Stimulated activated CD8-positive, alpha-beta memory T cell treated with anti-CD3 and anti-CD28 coated beads, Interleukin-4, amount 100 ng/mL, for 4 hours (primary cell): Measurements from ENCODE around the gene E2F4.

Experiments
- DNase-seq, 2 donors: peaks; one replicate each; pipeline ENCODE4 v3.0.0-alpha.2; 2020; ENCODE audit warnings: low read depth in 2 of 2, low spot score in 1 of 2

E2F4 gene

GRCh38 chr16:67157106-67157748 is 34.7 kb upstream of the E2F4 start:
- no peak for DNase-seq

- DNase-seq: no peak
Observed at GRCh38 chr16:67157892-67158635, 33.9 kb upstream of the E2F4 start.

- peak; percentile 57 to 58 for DNase-seq
Observed at GRCh38 chr16:67158637-67159600, 33.0 kb upstream of the E2F4 start.

- DNase-seq: no peak
Observed at GRCh38 chr16:67161595-67162058, 30.3 kb upstream of the E2F4 start.

GRCh38 chr16:67162506-67163163 is 29.3 kb upstream of the E2F4 start:
- DNase-seq: no peak

GRCh38 chr16:67163164-67163998 is 28.6 kb upstream of the E2F4 start:
- no peak for DNase-seq

GRCh38 chr16:67163999-67164558 is 27.9 kb upstream of the E2F4 start:
- no peak for DNase-seq

GRCh38 chr16:67164599-67165061 is 27.3 kb upstream of the E2F4 start, which contains the start of gene HSF4:
Gene HSF4, plus strand, starts transcription at chr16:67164745. Its CDS starts 67 bp downstream, at chr16:67164812.
- DNase-seq: no peak

GRCh38 chr16:67165121-67166078 is 26.6 kb upstream of the E2F4 start:
- no peak for DNase-seq

GRCh38 chr16:67166110-67166547 is 25.8 kb upstream of the E2F4 start:
- no peak for DNase-seq

GRCh38 chr16:67166598-67167168 is 25.3 kb upstream of the E2F4 start:
- no peak for DNase-seq

GRCh38 chr16:67167588-67167987 is 24.4 kb upstream of the E2F4 start:
- DNase-seq: no peak

GRCh38 chr16:67169011-67169451 is 22.9 kb upstream of the E2F4 start:
- no peak for DNase-seq

- DNase-seq: no peak
Observed at GRCh38 chr16:67169642-67170167, 22.2 kb upstream of the E2F4 start.

GRCh38 chr16:67170168-67170948 is 21.6 kb upstream of the E2F4 start, which contains the start of gene NOL3:
Gene NOL3, plus strand, starts transcription at chr16:67170538.
- DNase-seq: no peak

- DNase-seq: no peak
Observed at GRCh38 chr16:67170949-67171649, 20.9 kb upstream of the E2F4 start.
